Astrocyte (in vitro differentiated cells and primary cell): ENCODE measurements around the gene DENR. TPM values are rescaled to one million over a fixed set of nuclear protein-coding genes. Genes with fewer than 3 reads are reported as not detected.
A peak's percentile ranks its signal among the peaks of the same experiment; 100 is the strongest.

Source experiments
- DNase-seq: peaks from one replicate; pipeline ENCODE4 v3.0.0-alpha.2; 2010; ENCODE audit warnings: low read depth
- FAIRE-seq: peaks from 2 replicates; lab custom pipeline; 2011; peaks lifted over from hg19 to GRCh38; lab: Jason Lieb, UNC
- H2AFZ ChIP-seq: 2 replicates; pipeline ENCODE4 v1.6.0; 2012; ENCODE audit warnings: low read depth, low read length, inconsistent platforms
- H3K27ac ChIP-seq: 2 replicates; pipeline ENCODE4 v1.5.1; 2011; ENCODE audit warnings: low read depth, low read length, inconsistent platforms
- H3K27me3 ChIP-seq: 2 replicates; pipeline ENCODE4 v1.6.0; 2011; ENCODE audit warnings: low read length, inconsistent platforms; ENCODE audit not compliant: insufficient read depth
- H3K36me3 ChIP-seq: 2 replicates; pipeline ENCODE4 v1.5.1; 2011; ENCODE audit warnings: low read length, inconsistent platforms; ENCODE audit not compliant: insufficient read depth
- H3K4me1 ChIP-seq: 2 replicates; pipeline ENCODE4 v1.5.1; 2011; ENCODE audit warnings: low read length, inconsistent platforms; ENCODE audit not compliant: insufficient read depth
- H3K4me2 ChIP-seq: 2 replicates; pipeline ENCODE4 v1.6.0; 2012; ENCODE audit warnings: low read length, inconsistent platforms
- H3K4me3 ChIP-seq: 2 replicates; pipeline ENCODE4 v1.5.1; 2011; ENCODE audit warnings: low read depth, mild to moderate bottlenecking, low read length, inconsistent platforms; ENCODE audit not compliant: insufficient read depth
- H3K79me2 ChIP-seq: 2 replicates; pipeline ENCODE4 v1.6.0; 2012; ENCODE audit warnings: mild to moderate bottlenecking, low read length, inconsistent platforms; ENCODE audit not compliant: insufficient read depth
- H3K9ac ChIP-seq: 2 replicates; pipeline ENCODE4 v1.6.0; 2012; ENCODE audit warnings: mild to moderate bottlenecking, low read length, inconsistent platforms
- H3K9me3 ChIP-seq: 2 replicates; pipeline ENCODE4 v1.5.1; 2012; ENCODE audit warnings: low read depth, mild to moderate bottlenecking, low read length, inconsistent platforms; ENCODE audit not compliant: insufficient read depth
- H4K20me1 ChIP-seq: 2 replicates; pipeline ENCODE4 v1.6.0; 2012; ENCODE audit warnings: low read length, inconsistent platforms; ENCODE audit not compliant: insufficient read depth
- H3K27ac Mint-ChIP-seq: one replicate; pipeline ENCODE4 v1.8.0; 2021; ENCODE audit warnings: mild to moderate bottlenecking, mixed read lengths; ENCODE audit not compliant: unreplicated experiment
- H3K27me3 Mint-ChIP-seq: one replicate; pipeline ENCODE4 v1.8.0; 2021; ENCODE audit warnings: low read depth, mixed read lengths; ENCODE audit not compliant: unreplicated experiment
- H3K36me3 Mint-ChIP-seq: one replicate; pipeline ENCODE4 v1.8.0; 2021; ENCODE audit warnings: low read depth, mixed read lengths; ENCODE audit not compliant: unreplicated experiment
- H3K4me1 Mint-ChIP-seq: one replicate; pipeline ENCODE4 v1.8.0; 2021; ENCODE audit warnings: low read depth, mixed read lengths; ENCODE audit not compliant: unreplicated experiment
- H3K4me3 Mint-ChIP-seq: one replicate; pipeline ENCODE4 v1.8.0; 2021; ENCODE audit warnings: mild to moderate bottlenecking, moderate library complexity, mixed read lengths; ENCODE audit not compliant: unreplicated experiment
- H3K9me3 Mint-ChIP-seq: one replicate; pipeline ENCODE4 v1.8.0; 2021; ENCODE audit warnings: mild to moderate bottlenecking, mixed read lengths; ENCODE audit not compliant: unreplicated experiment
- CTCF ChIP-seq: IDR thresholded peaks from 2 replicates; pipeline ENCODE4 v1.5.1; 2011; ENCODE audit warnings: low read depth, mild to moderate bottlenecking, inconsistent platforms, low read length, moderate library complexity; ENCODE audit not compliant: insufficient read depth
- EZH2 ChIP-seq: IDR thresholded peaks from 2 replicates; pipeline ENCODE4 v1.6.1; 2012; ENCODE audit warnings: mild to moderate bottlenecking, low read length, inconsistent platforms; ENCODE audit not compliant: insufficient read depth
- total RNA-seq: library from RNA; stranded (reverse); gene quantifications from 2 replicates; pipeline ENCODE4 v1.2.1, GENCODE V29; 2021

Gene DENR
- total RNA-seq, 1 donor from 2014 or later: 62.9 TPM

GRCh38 chr12:122729583-122730214 is 22.9 kb upstream of the DENR start:
- Histone ChIP-seq H3K4me1 (peaks cover 7% of the 10 kb centered on the region), H3K27ac (no peak overlapping the region), H4K20me1 (no peaks in the 10 kb centered on the region), H3K79me2 (no peaks in the 10 kb centered on the region), H2AFZ (no peak overlapping the region), H3K9me3 (no peaks in the 10 kb centered on the region), H3K4me2 (peak overlapping the region; percentile 66), H3K9ac (no peak overlapping the region), H3K4me3 (no peak overlapping the region), H3K27me3 (peaks cover 2% of the 10 kb centered on the region), H3K36me3 (no peaks in the 10 kb centered on the region)
- H3K27ac Mint-ChIP-seq: no peak overlapping the region
- FAIRE-seq: no peak
- TF ChIP-seq CTCF (no peak), EZH2 (no peak)
- peaks cover 7% of the 10 kb centered on the region for H3K4me1 Mint-ChIP-seq
- H3K27me3 Mint-ChIP-seq: peaks cover 8% of the 10 kb centered on the region
- no peak overlapping the region for H3K4me3 Mint-ChIP-seq
- no peak for DNase-seq
- H3K36me3 Mint-ChIP-seq: no peaks in the 10 kb centered on the region
- H3K9me3 Mint-ChIP-seq: no peaks in the 10 kb centered on the region

- peaks cover 8% of the 10 kb centered on the region for H3K27me3 Mint-ChIP-seq
- H3K27ac ChIP-seq: peak within 1 kb of the TSS; percentile 11
- H3K36me3 Mint-ChIP-seq: no peaks in the 10 kb centered on the region
- H3K27ac Mint-ChIP-seq: no peak within 1 kb of the TSS
- peak within 1 kb of the TSS; percentile 10 for H3K4me3 ChIP-seq
- peak within 1 kb of the TSS; percentile 13 for H2AFZ ChIP-seq
- peaks cover 7% of the 10 kb centered on the region for H3K4me1 Mint-ChIP-seq
- TF ChIP-seq EZH2: no peak
- TF ChIP-seq CTCF: no peak
- no peaks in the 10 kb centered on the region for H3K9me3 ChIP-seq
- no peaks in the 10 kb centered on the region for H3K9me3 Mint-ChIP-seq
- peaks cover 2% of the 10 kb centered on the region for H3K27me3 ChIP-seq
- H3K4me2 ChIP-seq: peak within 1 kb of the TSS; percentile 66
- H3K79me2 ChIP-seq: no peaks in the 10 kb centered on the region
- H3K36me3 ChIP-seq: no peaks in the 10 kb centered on the region
- H3K4me3 Mint-ChIP-seq: no peak within 1 kb of the TSS
- FAIRE-seq (no peak), DNase-seq (no peak)
- H3K4me1 ChIP-seq: peaks cover 7% of the 10 kb centered on the region
- H4K20me1 ChIP-seq: no peaks in the 10 kb centered on the region
- H3K9ac ChIP-seq: peak within 1 kb of the TSS; percentile 43
Observed at GRCh38 chr12:122730215-122731014, 22.2 kb upstream of the DENR start, which contains the start of gene HCAR1. Gene HCAR1, minus strand, starts transcription at chr12:122730844. Its CDS starts 505 bp downstream, at chr12:122730339.
